CD14-positive monocyte (primary cell): ENCODE measurements around the gene FRMPD4. TPM values are rescaled to one million over a fixed set of nuclear protein-coding genes. Genes with fewer than 3 reads are reported as not detected.

Experiments used
- DNase-seq, 3 donors: peaks; one replicate each; pipeline ENCODE4 v3.0.0-alpha.2; 2011 to 2022
- H2AFZ ChIP-seq: 2 replicates; pipeline ENCODE4 v1.6.0; 2012; ENCODE audit warnings: mild to moderate bottlenecking, low read depth, low read length, inconsistent platforms; ENCODE audit not compliant: insufficient read depth, poor library complexity, severe bottlenecking
- H3K27ac ChIP-seq, 2 donors: 1 replicate in 1 of 2; 2 replicates in 1 of 2; pipeline ENCODE4 v1.5.1; 2012 to 2013; ENCODE audit warnings: low read length in 2 of 2, control low read depth in 1 of 2, inconsistent platforms in 1 of 2, low read depth in 1 of 2, mild to moderate bottlenecking in 1 of 2
- H3K27me3 ChIP-seq, 2 donors: one replicate each; pipeline versions ENCODE4 v1.6.0 to v1.6.1; 2011 to 2013; ENCODE audit warnings: low read length in 2 of 2; ENCODE audit not compliant: control insufficient read depth in 2 of 2, insufficient read depth in 2 of 2
- H3K36me3 ChIP-seq, 2 donors: replicated peaks in 1 of 2; 1 replicate in 1 of 2; 2 replicates in 1 of 2; pipeline versions ENCODE4 v1.5.1 to v1.6.1; 2012 to 2013; ENCODE audit warnings: low read length in 2 of 2, control low read depth in 1 of 2, inconsistent platforms in 1 of 2, mild to moderate bottlenecking in 1 of 2; ENCODE audit not compliant: insufficient read depth in 2 of 2, control insufficient read depth in 1 of 2
- H3K4me1 ChIP-seq, 2 donors: 1 replicate in 1 of 2; 2 replicates in 1 of 2; pipeline versions ENCODE4 v1.5.1 to v1.6.1; 2012 to 2013; ENCODE audit warnings: low read length in 2 of 2, control low read depth in 1 of 2, inconsistent platforms in 1 of 2, mild to moderate bottlenecking in 1 of 2, moderate library complexity in 1 of 2; ENCODE audit not compliant: insufficient read depth in 2 of 2, control insufficient read depth in 1 of 2
- H3K4me2 ChIP-seq: replicated peaks from 2 replicates; pipeline ENCODE3; 2012; ENCODE audit warnings: low read length, moderate library complexity, mild to moderate bottlenecking; ENCODE audit not compliant: poor library complexity, severe bottlenecking; ENCODE audit errors: extremely low read depth
- H3K4me3 ChIP-seq, 3 experiments: fragments of 200-600 bp in 1 of 3; sonication (generic) in 1 of 3; replicated peaks in 1 of 3; 1 replicate in 2 of 3; 2 replicates in 1 of 3; pipeline ENCODE4 v1.5.1; 2011 to 2013; ENCODE audit warnings: low read length in 3 of 3, mild to moderate bottlenecking in 3 of 3, control low read depth in 2 of 3, low read depth in 2 of 3, inconsistent platforms in 1 of 3, moderate library complexity in 1 of 3
- H3K79me2 ChIP-seq: 2 replicates; pipeline ENCODE4 v1.6.0; 2012; ENCODE audit warnings: mild to moderate bottlenecking, control low read depth, inconsistent platforms, low read length, moderate library complexity; ENCODE audit not compliant: insufficient read depth
- H3K9ac ChIP-seq: 2 replicates; pipeline ENCODE4 v1.6.0; 2017; ENCODE audit warnings: low read length, mild to moderate bottlenecking; ENCODE audit not compliant: insufficient read depth, poor library complexity, severe bottlenecking
- H3K9me3 ChIP-seq, 2 donors: replicated peaks in 1 of 2; 1 replicate in 1 of 2; 2 replicates in 1 of 2; pipeline versions ENCODE4 v1.5.1 to v1.6.1; 2012 to 2013; ENCODE audit warnings: low read length in 2 of 2, control low read depth in 1 of 2; ENCODE audit not compliant: control insufficient read depth in 1 of 2, insufficient read depth in 1 of 2
- H4K20me1 ChIP-seq: 2 replicates; pipeline ENCODE4 v1.6.0; 2012; ENCODE audit warnings: mild to moderate bottlenecking, low read length, control low read depth, moderate library complexity; ENCODE audit not compliant: insufficient read depth
- H3K27ac Mint-ChIP-seq, 7 donors: one replicate each; pipeline ENCODE4 v1.8.0; 2020; ENCODE audit warnings: mild to moderate bottlenecking in 7 of 7, mixed read lengths in 7 of 7, moderate library complexity in 6 of 7, inconsistent platforms in 2 of 7
- H3K27me3 Mint-ChIP-seq, 3 donors: one replicate each; pipeline ENCODE4 v1.8.0; 2021 to 2022; ENCODE audit warnings: low read depth in 3 of 3, mild to moderate bottlenecking in 3 of 3, mixed read lengths in 3 of 3, moderate library complexity in 3 of 3, inconsistent platforms in 1 of 3
- H3K36me3 Mint-ChIP-seq, 2 donors: one replicate each; pipeline ENCODE4 v1.8.0; 2020; ENCODE audit warnings: mixed read lengths in 2 of 2, inconsistent platforms in 1 of 2, mild to moderate bottlenecking in 1 of 2
- H3K4me1 Mint-ChIP-seq: one replicate; pipeline ENCODE4 v1.8.0; 2020; ENCODE audit warnings: mild to moderate bottlenecking, mixed read lengths
- H3K4me3 Mint-ChIP-seq, 2 donors: one replicate each; pipeline ENCODE4 v1.8.0; 2020; ENCODE audit warnings: mild to moderate bottlenecking in 2 of 2, mixed read lengths in 2 of 2, moderate library complexity in 1 of 2
- H3K9me3 Mint-ChIP-seq, 7 donors: one replicate each; pipeline ENCODE4 v1.8.0; 2020 to 2022; ENCODE audit warnings: mixed read lengths in 7 of 7, mild to moderate bottlenecking in 6 of 7, moderate library complexity in 6 of 7, inconsistent platforms in 2 of 7
- WGBS: methylation state at CpG from one replicate; pipeline ENCODE4 v1.1.5; 2013; ENCODE audit warnings: missing lambda C conversion rate; ENCODE audit not compliant: insufficient coverage; 5-methylcytosine and 5-hydroxymethylcytosine counted together
- intact Hi-C, 2 donors: fragments of 100-400 bp; cut with micrococcal nuclease; formaldehyde crosslinking; loops; one replicate each; pipeline versions ENCODE4 v1.15.0 to v1.15.1; 2023
- polyA plus RNA-seq, 3 donors: library from polyadenylated mRNA; depleted of rRNA in 1 of 3; unstranded in 2 of 3; stranded (reverse) in 1 of 3; fragments of 300-500 nt in 2 of 3; fragments of >200 nt in 1 of 3; fragmentation: Illumina TruSeq in 2 of 3; gene quantifications; 1 replicate in 2 of 3; 2 replicates in 1 of 3; pipeline ENCODE4 v1.2.3, GENCODE V29; 2012 to 2021
- TF ChIP-seq, protein P1 (sequence below): fragments of 200-600 bp; IDR thresholded peaks from one replicate; pipeline ENCODE4 v1.8.0; 2022; ENCODE audit warnings: antibody characterized with exemption, mild to moderate bottlenecking

Gene FRMPD4
- polyA plus RNA-seq, 3 donors = not detected

DNA sequence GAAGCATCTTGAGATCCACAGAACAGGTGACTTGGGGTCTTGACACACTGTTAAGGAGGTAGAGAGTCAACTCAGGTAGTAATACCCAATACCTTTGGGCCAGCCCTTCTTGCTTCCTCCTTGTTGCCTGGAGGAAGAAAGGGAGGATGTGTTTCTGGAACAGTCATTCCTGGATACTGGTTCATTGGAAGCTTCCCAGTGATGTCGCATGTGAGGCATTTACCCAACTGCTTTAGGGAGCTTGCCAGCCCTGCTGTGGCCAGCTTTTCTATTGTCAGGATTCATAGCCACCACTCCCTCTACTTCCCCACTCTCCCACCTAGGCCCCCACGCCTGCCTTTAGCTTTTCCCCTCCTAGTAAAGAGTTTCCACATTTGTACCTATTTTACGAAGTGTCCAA, 342.7 kb downstream of the FRMPD4 start:
- Histone ChIP-seq H3K27ac (no peak overlapping the region), H3K4me3 (no peak overlapping the region), H3K36me3 (no peaks in the 10 kb centered on the region), H3K4me2 (no peak overlapping the region), H3K9ac (no peak overlapping the region), H3K79me2 (no peaks in the 10 kb centered on the region), H2AFZ (no peak overlapping the region), H3K27me3 (no peaks in the 10 kb centered on the region), H3K9me3 (no peaks in the 10 kb centered on the region), H3K4me1 (no peaks in the 10 kb centered on the region), H4K20me1 (no peaks in the 10 kb centered on the region)
- Mint-ChIP-seq H3K9me3 (peaks cover 0 to 3% (median 0%) of the 10 kb centered on the region in 7 donors), H3K27ac (no peak overlapping the region), H3K4me3 (no peak overlapping the region), H3K27me3 (peaks cover 0 to 1% (median 0%) of the 10 kb centered on the region in 3 donors), H3K4me1 (no peaks in the 10 kb centered on the region), H3K36me3 (no peaks in the 10 kb centered on the region)
- no peak for DNase-seq
- 83% methylated on average over 1 of the region's 3 CpGs for WGBS
- TF ChIP-seq, protein P1, sequence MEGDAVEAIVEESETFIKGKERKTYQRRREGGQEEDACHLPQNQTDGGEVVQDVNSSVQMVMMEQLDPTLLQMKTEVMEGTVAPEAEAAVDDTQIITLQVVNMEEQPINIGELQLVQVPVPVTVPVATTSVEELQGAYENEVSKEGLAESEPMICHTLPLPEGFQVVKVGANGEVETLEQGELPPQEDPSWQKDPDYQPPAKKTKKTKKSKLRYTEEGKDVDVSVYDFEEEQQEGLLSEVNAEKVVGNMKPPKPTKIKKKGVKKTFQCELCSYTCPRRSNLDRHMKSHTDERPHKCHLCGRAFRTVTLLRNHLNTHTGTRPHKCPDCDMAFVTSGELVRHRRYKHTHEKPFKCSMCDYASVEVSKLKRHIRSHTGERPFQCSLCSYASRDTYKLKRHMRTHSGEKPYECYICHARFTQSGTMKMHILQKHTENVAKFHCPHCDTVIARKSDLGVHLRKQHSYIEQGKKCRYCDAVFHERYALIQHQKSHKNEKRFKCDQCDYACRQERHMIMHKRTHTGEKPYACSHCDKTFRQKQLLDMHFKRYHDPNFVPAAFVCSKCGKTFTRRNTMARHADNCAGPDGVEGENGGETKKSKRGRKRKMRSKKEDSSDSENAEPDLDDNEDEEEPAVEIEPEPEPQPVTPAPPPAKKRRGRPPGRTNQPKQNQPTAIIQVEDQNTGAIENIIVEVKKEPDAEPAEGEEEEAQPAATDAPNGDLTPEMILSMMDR = no peak
- intact Hi-C loops = no loop called here

DNA sequence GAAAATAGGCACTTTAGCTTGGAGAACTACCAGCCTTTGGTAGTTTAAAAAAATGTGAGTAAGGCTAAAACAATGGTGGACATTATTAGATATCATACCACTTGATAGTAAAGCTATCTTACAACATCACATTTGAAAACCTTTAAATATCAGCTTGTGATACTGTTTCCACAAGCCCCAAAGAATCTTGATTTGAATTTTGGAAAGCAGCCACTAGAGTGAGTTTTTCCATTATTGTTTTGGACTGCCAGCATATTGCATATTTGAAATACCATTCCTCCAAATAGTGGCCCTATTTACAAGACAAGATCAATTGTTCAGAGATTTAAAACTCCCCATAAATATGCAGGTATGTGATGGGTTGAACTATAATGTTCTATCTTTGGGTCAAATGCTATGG, 349.9 kb downstream of the FRMPD4 start:
- no peak overlapping the region for H3K4me2 ChIP-seq
- no peaks in the 10 kb centered on the region for H3K4me1 ChIP-seq
- H3K36me3 Mint-ChIP-seq = no peaks in the 10 kb centered on the region
- H3K9me3 ChIP-seq = no peaks in the 10 kb centered on the region
- H3K9ac ChIP-seq = no peak overlapping the region
- no peak overlapping the region for H3K27ac Mint-ChIP-seq
- TF ChIP-seq, protein P1 = no peak
- no peaks in the 10 kb centered on the region for H3K27me3 ChIP-seq
- DNase-seq = no peak
- no peak overlapping the region for H2AFZ ChIP-seq
- H3K4me3 Mint-ChIP-seq = no peak overlapping the region
- no peaks in the 10 kb centered on the region for H3K4me1 Mint-ChIP-seq
- H3K27me3 Mint-ChIP-seq = peaks cover 0 to 1% (median 0%) of the 10 kb centered on the region in 3 donors
- H3K9me3 Mint-ChIP-seq = peaks cover 0 to 1% (median 0%) of the 10 kb centered on the region in 7 donors
- H3K36me3 ChIP-seq = no peaks in the 10 kb centered on the region
- no peak overlapping the region for H3K4me3 ChIP-seq
- intact Hi-C loops = no loop called here
- no peaks in the 10 kb centered on the region for H4K20me1 ChIP-seq
- no peak overlapping the region for H3K27ac ChIP-seq
- H3K79me2 ChIP-seq = no peaks in the 10 kb centered on the region
